ENCODE results near the gene CD300E.

DNA sequence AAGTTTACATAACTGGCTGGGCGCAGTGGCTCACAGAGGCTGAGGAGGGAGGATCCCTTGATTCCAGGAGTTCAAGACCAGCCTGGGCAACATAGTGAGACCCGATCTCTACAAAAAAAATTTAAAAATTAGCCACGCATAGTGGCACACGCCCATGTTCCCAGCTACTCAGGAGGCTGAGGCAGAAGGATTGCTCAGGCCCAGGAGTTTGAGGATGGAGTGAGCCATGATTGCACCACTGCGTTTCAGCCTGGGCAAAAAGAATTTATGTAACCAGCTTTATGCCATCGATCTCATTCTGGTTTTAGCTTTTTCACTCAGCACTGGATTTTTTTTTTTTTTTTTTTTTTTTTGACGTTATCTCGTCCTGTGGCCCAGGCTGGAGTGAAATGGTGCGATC is 9.1 kb upstream of the CD300E start:
- TF ChIP-seq, protein P1, sequence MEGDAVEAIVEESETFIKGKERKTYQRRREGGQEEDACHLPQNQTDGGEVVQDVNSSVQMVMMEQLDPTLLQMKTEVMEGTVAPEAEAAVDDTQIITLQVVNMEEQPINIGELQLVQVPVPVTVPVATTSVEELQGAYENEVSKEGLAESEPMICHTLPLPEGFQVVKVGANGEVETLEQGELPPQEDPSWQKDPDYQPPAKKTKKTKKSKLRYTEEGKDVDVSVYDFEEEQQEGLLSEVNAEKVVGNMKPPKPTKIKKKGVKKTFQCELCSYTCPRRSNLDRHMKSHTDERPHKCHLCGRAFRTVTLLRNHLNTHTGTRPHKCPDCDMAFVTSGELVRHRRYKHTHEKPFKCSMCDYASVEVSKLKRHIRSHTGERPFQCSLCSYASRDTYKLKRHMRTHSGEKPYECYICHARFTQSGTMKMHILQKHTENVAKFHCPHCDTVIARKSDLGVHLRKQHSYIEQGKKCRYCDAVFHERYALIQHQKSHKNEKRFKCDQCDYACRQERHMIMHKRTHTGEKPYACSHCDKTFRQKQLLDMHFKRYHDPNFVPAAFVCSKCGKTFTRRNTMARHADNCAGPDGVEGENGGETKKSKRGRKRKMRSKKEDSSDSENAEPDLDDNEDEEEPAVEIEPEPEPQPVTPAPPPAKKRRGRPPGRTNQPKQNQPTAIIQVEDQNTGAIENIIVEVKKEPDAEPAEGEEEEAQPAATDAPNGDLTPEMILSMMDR (IDR thresholded peaks at IDR 0.05; ENCODE audit: poor library complexity, severe bottlenecking): no peak
- TF ChIP-seq EZH2 (IDR thresholded peaks at IDR 0.05; ENCODE audit: borderline replicate concordance, insufficient read depth, low read length, poor library complexity, severe bottlenecking): no peak
